Uterus (tissue), 2 donors: ENCODE results near the gene OPN1MW.
"Not testable (repeated sequence)": the region's sequence is repeated elsewhere in the genome, so short reads cannot be mapped to it uniquely, and the experiment has no call there.

Source experiments
- POLR2A ChIP-seq, 2 donors: fragments of 450-650 bp; IDR thresholded peaks; one replicate each; pipeline ENCODE4 v1.6.1; 2016; ENCODE audit warnings: antibody characterized with exemption in 2 of 2, mild to moderate bottlenecking in 1 of 2, moderate library complexity in 1 of 2
- TF ChIP-seq, protein P1 (sequence below), 4 experiments: fragments of 200-600 bp in 2 of 4; fragments of 450-650 bp in 2 of 4; sonication (generic) in 2 of 4; IDR thresholded peaks; one replicate each; pipeline ENCODE4 v1.5.1; 2016 to 2019; ENCODE audit warnings: antibody characterized with exemption in 4 of 4, mild to moderate bottlenecking in 2 of 4, moderate library complexity in 1 of 4

DNA sequence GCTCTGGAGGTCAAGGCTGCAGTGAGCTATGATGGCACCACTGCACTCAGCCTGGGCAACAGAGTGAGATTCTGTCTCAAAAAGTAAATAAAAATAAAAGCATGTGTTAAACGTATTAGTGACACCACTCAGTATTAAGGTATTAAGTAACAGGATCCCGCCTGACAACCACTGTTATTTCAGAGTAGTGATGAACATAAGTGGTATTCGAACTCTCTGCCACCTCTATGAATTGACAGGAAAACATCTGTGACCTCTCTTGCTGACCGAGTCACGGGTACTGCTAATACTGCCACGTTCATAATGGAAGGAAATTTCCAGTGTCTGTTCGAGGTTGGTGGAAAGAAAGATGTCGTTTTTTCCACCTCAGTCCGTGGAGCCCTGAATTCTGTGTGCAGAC lies 44.3 kb downstream of the OPN1MW start:
- TF ChIP-seq, protein P1, sequence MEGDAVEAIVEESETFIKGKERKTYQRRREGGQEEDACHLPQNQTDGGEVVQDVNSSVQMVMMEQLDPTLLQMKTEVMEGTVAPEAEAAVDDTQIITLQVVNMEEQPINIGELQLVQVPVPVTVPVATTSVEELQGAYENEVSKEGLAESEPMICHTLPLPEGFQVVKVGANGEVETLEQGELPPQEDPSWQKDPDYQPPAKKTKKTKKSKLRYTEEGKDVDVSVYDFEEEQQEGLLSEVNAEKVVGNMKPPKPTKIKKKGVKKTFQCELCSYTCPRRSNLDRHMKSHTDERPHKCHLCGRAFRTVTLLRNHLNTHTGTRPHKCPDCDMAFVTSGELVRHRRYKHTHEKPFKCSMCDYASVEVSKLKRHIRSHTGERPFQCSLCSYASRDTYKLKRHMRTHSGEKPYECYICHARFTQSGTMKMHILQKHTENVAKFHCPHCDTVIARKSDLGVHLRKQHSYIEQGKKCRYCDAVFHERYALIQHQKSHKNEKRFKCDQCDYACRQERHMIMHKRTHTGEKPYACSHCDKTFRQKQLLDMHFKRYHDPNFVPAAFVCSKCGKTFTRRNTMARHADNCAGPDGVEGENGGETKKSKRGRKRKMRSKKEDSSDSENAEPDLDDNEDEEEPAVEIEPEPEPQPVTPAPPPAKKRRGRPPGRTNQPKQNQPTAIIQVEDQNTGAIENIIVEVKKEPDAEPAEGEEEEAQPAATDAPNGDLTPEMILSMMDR (IDR thresholded peaks at IDR 0.05): not testable (repeated sequence)
- not testable (repeated sequence) for TF ChIP-seq POLR2A (IDR thresholded peaks at IDR 0.05)
